Measurements from ENCODE around the gene INPP5D.

DNA sequence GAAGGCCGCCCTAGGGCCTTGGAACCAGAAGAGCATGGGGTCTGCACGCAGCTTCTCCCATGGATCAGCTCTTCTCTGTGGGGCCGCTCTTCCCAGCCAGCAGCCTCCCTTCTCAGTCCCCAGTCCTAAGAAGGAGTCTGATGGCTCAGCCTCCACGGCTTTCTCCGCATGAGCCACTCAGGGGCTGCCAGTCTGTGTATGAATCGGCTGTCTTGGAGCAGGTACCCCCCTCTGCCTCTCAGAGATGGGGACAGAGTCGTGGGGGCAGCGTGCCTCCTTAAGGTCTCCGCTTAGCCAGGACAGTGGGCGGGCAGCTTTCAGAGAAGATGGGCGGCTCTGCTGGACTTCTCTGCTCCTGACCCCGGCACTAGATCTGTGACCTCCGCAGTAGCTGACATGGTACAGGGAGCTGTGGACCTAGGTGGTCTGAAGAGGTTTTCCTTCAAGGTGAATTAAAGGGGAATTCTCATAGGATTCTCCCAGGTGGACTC lies 21.6 kb downstream of the INPP5D start:
- TF ChIP-seq, protein P1, sequence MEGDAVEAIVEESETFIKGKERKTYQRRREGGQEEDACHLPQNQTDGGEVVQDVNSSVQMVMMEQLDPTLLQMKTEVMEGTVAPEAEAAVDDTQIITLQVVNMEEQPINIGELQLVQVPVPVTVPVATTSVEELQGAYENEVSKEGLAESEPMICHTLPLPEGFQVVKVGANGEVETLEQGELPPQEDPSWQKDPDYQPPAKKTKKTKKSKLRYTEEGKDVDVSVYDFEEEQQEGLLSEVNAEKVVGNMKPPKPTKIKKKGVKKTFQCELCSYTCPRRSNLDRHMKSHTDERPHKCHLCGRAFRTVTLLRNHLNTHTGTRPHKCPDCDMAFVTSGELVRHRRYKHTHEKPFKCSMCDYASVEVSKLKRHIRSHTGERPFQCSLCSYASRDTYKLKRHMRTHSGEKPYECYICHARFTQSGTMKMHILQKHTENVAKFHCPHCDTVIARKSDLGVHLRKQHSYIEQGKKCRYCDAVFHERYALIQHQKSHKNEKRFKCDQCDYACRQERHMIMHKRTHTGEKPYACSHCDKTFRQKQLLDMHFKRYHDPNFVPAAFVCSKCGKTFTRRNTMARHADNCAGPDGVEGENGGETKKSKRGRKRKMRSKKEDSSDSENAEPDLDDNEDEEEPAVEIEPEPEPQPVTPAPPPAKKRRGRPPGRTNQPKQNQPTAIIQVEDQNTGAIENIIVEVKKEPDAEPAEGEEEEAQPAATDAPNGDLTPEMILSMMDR (IDR thresholded peaks at IDR 0.05) = no peak
- TF ChIP-seq POLR2A (IDR thresholded peaks at IDR 0.05) (no peak), EP300 (IDR thresholded peaks at IDR 0.05; ENCODE audit: low read depth) (no peak)

All from transverse colon (tissue), 3 donors.